SHP77 treated with DMSO at 0.1 percent for 48 hours (cell line): ENCODE results near the gene FILIP1.
A peak's percentile ranks its signal among the peaks of the same experiment; 100 is the strongest.
"Not testable (repeated sequence)": the region's sequence is repeated elsewhere in the genome, so short reads cannot be mapped to it uniquely, and the experiment has no call there.

Experiments used
- DNase-seq: peaks from one replicate; lab custom pipeline; 2025; lab: John Stamatoyannopoulos, UW

FILIP1 gene

GRCh38 chr6:75450903-75451302 is 42.7 kb downstream of the FILIP1 start:
- DNase-seq: no peak

- no peak for DNase-seq
These were observed 43.9 kb downstream of the FILIP1 start for GRCh38 chr6:75449630-75450206.

- no peak for DNase-seq
These were observed 47.2 kb downstream of the FILIP1 start for GRCh38 chr6:75446241-75446880.

- no peak for DNase-seq
These were observed 47.9 kb downstream of the FILIP1 start for GRCh38 chr6:75445738-75446137.

- DNase-seq: no peak
These were observed 48.7 kb downstream of the FILIP1 start for GRCh38 chr6:75444899-75445298.

GRCh38 chr6:75441883-75442282 is 51.7 kb downstream of the FILIP1 start:
- DNase-seq: not testable (repeated sequence)

GRCh38 chr6:75441479-75441878 is 52.1 kb downstream of the FILIP1 start:
- DNase-seq: not testable (repeated sequence)

- DNase-seq: no peak
These were observed 55.0 kb downstream of the FILIP1 start for GRCh38 chr6:75438442-75439116.

- no peak for DNase-seq
These were observed 55.6 kb downstream of the FILIP1 start for GRCh38 chr6:75438013-75438431.

GRCh38 chr6:75437421-75437891 is 56.1 kb downstream of the FILIP1 start:
- DNase-seq: no peak

- no peak for DNase-seq
These were observed 56.7 kb downstream of the FILIP1 start for GRCh38 chr6:75436869-75437268.

GRCh38 chr6:75432809-75433208 is 60.8 kb downstream of the FILIP1 start:
- not testable (repeated sequence) for DNase-seq

GRCh38 chr6:75431379-75431778 is 62.2 kb downstream of the FILIP1 start:
- DNase-seq: peak; percentile 40

GRCh38 chr6:75430631-75431325 is 62.8 kb downstream of the FILIP1 start:
- no peak for DNase-seq

- no peak for DNase-seq
These were observed 64.4 kb downstream of the FILIP1 start for GRCh38 chr6:75429061-75429703.

GRCh38 chr6:75428204-75428603 is 65.4 kb downstream of the FILIP1 start:
- DNase-seq: no peak

GRCh38 chr6:75427329-75427728 is 66.3 kb downstream of the FILIP1 start:
- no peak for DNase-seq

GRCh38 chr6:75424618-75425548 is 68.7 kb downstream of the FILIP1 start:
- DNase-seq: no peak

- no peak for DNase-seq
These were observed 70.2 kb downstream of the FILIP1 start for GRCh38 chr6:75423386-75423785.

- no peak for DNase-seq
These were observed 71.5 kb downstream of the FILIP1 start for GRCh38 chr6:75422024-75422639.
